Measurements from ENCODE around the gene VPS36. TPM values are rescaled to one million over a fixed set of nuclear protein-coding genes. Genes with fewer than 3 reads are reported as not detected.

The VPS36 gene
- total and polyA plus RNA-seq, 10 of the 15 experiments (the other 5 are each of a cell fraction or from before 2014, with no cell fraction given) = 10.3 to 29.0 (median 23.9) TPM

GRCh38 chr13:52374873-52375411 is 75.5 kb downstream of the VPS36 start (continued):
- TF ChIP-seq, protein P1, sequence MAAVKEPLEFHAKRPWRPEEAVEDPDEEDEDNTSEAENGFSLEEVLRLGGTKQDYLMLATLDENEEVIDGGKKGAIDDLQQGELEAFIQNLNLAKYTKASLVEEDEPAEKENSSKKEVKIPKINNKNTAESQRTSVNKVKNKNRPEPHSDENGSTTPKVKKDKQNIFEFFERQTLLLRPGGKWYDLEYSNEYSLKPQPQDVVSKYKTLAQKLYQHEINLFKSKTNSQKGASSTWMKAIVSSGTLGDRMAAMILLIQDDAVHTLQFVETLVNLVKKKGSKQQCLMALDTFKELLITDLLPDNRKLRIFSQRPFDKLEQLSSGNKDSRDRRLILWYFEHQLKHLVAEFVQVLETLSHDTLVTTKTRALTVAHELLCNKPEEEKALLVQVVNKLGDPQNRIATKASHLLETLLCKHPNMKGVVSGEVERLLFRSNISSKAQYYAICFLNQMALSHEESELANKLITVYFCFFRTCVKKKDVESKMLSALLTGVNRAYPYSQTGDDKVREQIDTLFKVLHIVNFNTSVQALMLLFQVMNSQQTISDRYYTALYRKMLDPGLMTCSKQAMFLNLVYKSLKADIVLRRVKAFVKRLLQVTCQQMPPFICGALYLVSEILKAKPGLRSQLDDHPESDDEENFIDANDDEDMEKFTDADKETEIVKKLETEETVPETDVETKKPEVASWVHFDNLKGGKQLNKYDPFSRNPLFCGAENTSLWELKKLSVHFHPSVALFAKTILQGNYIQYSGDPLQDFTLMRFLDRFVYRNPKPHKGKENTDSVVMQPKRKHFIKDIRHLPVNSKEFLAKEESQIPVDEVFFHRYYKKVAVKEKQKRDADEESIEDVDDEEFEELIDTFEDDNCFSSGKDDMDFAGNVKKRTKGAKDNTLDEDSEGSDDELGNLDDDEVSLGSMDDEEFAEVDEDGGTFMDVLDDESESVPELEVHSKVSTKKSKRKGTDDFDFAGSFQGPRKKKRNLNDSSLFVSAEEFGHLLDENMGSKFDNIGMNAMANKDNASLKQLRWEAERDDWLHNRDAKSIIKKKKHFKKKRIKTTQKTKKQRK (IDR thresholded peaks at IDR 0.05; ENCODE audit: low read depth, low read length) = no peak
- TF ChIP-seq ELK1 (IDR thresholded peaks at IDR 0.05; ENCODE audit: low read depth, low read length) (no peak), RBBP5 (conservative IDR thresholded peaks at IDR 0.05) (no peak), RUNX3 (IDR thresholded peaks at IDR 0.05; ENCODE audit: low read length) (no peak), TCF12 (IDR thresholded peaks at IDR 0.05; ENCODE audit: low read depth, low read length) (no peak), IRF4 (IDR thresholded peaks at IDR 0.05; ENCODE audit: low read depth, low read length) (no peak)

GRCh38 chr13:52374389-52374788 is 76.0 kb downstream of the VPS36 start:
- ChIA-PET POLR2A (no interaction called here), CTCF (no interaction called here)
- 86% methylated on average over 3 of the region's 4 CpGs for WGBS (ENCODE audit: insufficient coverage, insufficient replicate concordance, low lambda C conversion rate, missing lambda C conversion rate)

More at GRCh38 chr13:52374389-52374788, 76.0 kb downstream of the VPS36 start:
- no TSS peak for BruUV-seq (replicated peaks)
- SMC1A ChIA-PET (ENCODE audit: uncharacterized antibody, unreplicated experiment) = no interaction called here
- Histone ChIP-seq H3K4me3 (no peak overlapping the region), H4K20me1 (ENCODE audit: control insufficient read depth, insufficient read depth) (no peaks in the 10 kb centered on the region), H3K27me3 (replicated peaks in 1 of 2; ENCODE audit: control insufficient read depth in 2 of 2, insufficient read depth in 2 of 2, low read length in 1 of 2) (no peaks in the 10 kb centered on the region; a peak in 1 of 4 replicates), H3K27ac (ENCODE audit: control insufficient read depth, insufficient read depth) (no peak overlapping the region), H2AFZ (ENCODE audit: control insufficient read depth, low read depth, low read length) (no peak overlapping the region), H3K9ac (ENCODE audit: control insufficient read depth, insufficient read depth, low read length) (no peak overlapping the region), H3K36me3 (ENCODE audit: control insufficient read depth in 2 of 2, insufficient read depth in 2 of 2, low read length in 1 of 2) (no peaks in the 10 kb centered on the region), H3K79me2 (ENCODE audit: control insufficient read depth, insufficient read depth, low read length) (no peaks in the 10 kb centered on the region), H3K4me1 (ENCODE audit: control insufficient read depth, insufficient read depth, low read length) (no peaks in the 10 kb centered on the region), H3K9me3 (replicated peaks; ENCODE audit: control insufficient read depth, insufficient read depth, low read length) (no peaks in the 10 kb centered on the region), H3K4me2 (ENCODE audit: control insufficient read depth, insufficient read depth) (no peak overlapping the region)
- no peak for DNase-seq (ENCODE audit: low read depth, low spot score)
- FAIRE-seq = no peak
- TF ChIP-seq IKZF1 (conservative IDR thresholded peaks at IDR 0.05) (no peak), NFYA (IDR thresholded peaks at IDR 0.05; ENCODE audit: borderline replicate concordance, low read depth, low read length) (no peak), CTCF (IDR thresholded peaks at IDR 0.05 in 2 of 3, conservative IDR thresholded peaks at IDR 0.05 in 1 of 3; ENCODE audit: control insufficient read depth in 2 of 3, extremely low read depth in 1 of 3, insufficient read depth in 1 of 3, low read depth in 3 of 3, low read length in 3 of 3) (no peak), KDM1A (IDR thresholded peaks at IDR 0.05; ENCODE audit: borderline replicate concordance) (no peak), KLF5 (IDR thresholded peaks at IDR 0.05; ENCODE audit: partially characterized antibody) (no peak), ZNF207 (IDR thresholded peaks at IDR 0.05; ENCODE audit: borderline replicate concordance) (no peak), TCF7 (IDR thresholded peaks at IDR 0.05; ENCODE audit: borderline replicate concordance) (no peak)
- TF ChIP-seq, protein P2, sequence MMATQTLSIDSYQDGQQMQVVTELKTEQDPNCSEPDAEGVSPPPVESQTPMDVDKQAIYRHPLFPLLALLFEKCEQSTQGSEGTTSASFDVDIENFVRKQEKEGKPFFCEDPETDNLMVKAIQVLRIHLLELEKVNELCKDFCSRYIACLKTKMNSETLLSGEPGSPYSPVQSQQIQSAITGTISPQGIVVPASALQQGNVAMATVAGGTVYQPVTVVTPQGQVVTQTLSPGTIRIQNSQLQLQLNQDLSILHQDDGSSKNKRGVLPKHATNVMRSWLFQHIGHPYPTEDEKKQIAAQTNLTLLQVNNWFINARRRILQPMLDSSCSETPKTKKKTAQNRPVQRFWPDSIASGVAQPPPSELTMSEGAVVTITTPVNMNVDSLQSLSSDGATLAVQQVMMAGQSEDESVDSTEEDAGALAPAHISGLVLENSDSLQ (IDR thresholded peaks at IDR 0.05) = no peak
- no peak for ATAC-seq
- in situ Hi-C loops (cut with MboI) (no loop called here), intact Hi-C loops (cut with micrococcal nuclease; ENCODE audit: unreplicated experiment) (no loop called here)
- RAD21 ChIA-PET (ENCODE audit: unreplicated experiment) = interaction anchor here (1.1 kb wide), 1 partner anchor 76 kb away, joined by 3 read pairs; the partner anchor contains the start of gene VPS36

Measured in GM12878 (cell line).